ENCODE results near the gene BACH2.
"Not testable (repeated sequence)": the region's sequence is repeated elsewhere in the genome, so short reads cannot be mapped to it uniquely, and the experiment has no call there.

Gene BACH2

DNA sequence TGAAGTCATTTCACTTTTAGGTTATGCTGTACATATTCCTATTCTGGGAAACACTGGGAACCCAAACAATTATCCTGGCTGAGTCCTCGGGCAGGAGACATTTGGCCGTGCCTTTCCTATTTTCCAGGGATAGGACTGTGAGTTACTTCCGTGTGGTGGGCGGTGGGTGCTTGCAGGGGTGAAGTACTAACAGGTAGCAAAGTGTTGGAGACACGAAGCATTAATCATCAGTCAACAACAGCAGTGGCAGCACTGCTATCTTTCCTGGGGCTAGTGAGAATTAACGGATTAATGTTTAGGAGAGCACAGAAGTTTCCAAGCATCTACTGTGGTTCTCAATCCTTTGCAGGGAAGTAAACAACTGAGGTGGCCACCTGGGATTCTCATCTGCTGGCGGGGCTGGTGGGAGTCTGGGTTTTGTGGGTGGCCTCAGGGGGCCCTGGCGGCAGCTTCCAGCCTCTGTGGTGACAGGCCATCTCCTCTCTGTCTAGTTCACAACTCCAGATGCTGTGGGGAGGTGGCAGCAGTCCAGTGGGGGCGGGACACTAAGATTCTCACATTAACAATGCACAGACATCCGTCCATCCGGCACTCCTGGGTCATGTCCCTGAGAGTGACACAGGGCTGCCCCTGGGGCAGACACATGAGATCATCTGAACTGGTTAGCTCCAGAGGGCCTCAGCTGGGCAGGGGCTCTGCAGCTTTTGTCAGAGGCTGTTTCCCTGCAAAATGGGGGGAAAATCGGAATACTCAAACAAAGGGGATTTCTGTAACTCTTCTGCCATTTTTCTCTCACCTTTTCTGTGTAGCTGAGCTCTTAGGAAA is 311.5 kb downstream of the BACH2 start:
- in situ Hi-C loops (cut with MboI; ENCODE audit: low sequenced_read_pairs), result no loop called here

- in situ Hi-C loops (cut with MboI; ENCODE audit: low sequenced_read_pairs), result no loop called here
Measured at GRCh38 chr6:89980353-89980752, 316.3 kb downstream of the BACH2 start.

GRCh38 chr6:89979481-89980119 is 317.0 kb downstream of the BACH2 start:
- in situ Hi-C loops (cut with MboI; ENCODE audit: low sequenced_read_pairs), result no loop called here

- in situ Hi-C loops (cut with MboI; ENCODE audit: low sequenced_read_pairs), result no loop called here
Measured at GRCh38 chr6:89978749-89979145, 317.9 kb downstream of the BACH2 start.

GRCh38 chr6:89977808-89978748 is 318.6 kb downstream of the BACH2 start:
- in situ Hi-C loops (cut with MboI; ENCODE audit: low sequenced_read_pairs), result no loop called here

DNA sequence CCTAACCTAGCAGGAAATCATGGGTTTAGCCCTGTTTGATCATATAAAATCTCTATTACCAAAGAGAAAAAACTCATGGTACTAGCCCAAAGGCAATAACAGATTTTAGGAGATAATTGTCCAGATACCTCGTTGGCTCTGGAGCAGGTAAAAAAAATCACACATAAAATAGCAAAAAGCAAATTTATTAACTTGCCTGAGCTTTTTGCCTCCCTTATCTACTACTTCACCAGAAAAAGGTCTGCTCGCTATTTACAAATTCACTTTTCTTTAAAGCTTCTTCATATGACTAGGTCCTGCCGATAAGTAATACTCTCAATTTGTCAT is 320.0 kb downstream of the BACH2 start:
- in situ Hi-C loops (cut with MboI; ENCODE audit: low sequenced_read_pairs), result no loop called here

GRCh38 chr6:89975991-89976693 is 320.5 kb downstream of the BACH2 start:
- in situ Hi-C loops (cut with MboI; ENCODE audit: low sequenced_read_pairs), result no loop called here

GRCh38 chr6:89975366-89975765 is 321.3 kb downstream of the BACH2 start:
- in situ Hi-C loops (cut with MboI; ENCODE audit: low sequenced_read_pairs), result no loop called here

DNA sequence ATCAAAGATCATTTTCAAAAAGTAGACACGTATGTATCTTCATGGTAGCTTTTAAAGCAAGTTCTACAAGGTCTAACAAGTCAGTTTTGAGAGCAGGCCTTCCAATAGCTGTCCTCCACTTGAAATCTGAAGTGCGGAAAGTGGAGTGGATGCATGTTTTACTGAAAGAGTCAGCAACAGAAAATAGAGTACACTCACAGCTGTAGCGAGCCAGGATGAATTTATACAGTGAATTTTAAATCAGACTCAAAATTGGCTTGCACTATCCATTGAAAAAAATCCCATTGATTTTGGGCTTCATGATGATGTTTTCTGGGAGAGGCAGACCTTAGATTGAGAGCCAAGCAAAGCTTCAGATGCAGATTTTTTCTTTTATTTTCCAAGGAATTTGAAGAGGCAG is 321.8 kb downstream of the BACH2 start:
- in situ Hi-C loops (cut with MboI; ENCODE audit: low sequenced_read_pairs), result no loop called here

DNA sequence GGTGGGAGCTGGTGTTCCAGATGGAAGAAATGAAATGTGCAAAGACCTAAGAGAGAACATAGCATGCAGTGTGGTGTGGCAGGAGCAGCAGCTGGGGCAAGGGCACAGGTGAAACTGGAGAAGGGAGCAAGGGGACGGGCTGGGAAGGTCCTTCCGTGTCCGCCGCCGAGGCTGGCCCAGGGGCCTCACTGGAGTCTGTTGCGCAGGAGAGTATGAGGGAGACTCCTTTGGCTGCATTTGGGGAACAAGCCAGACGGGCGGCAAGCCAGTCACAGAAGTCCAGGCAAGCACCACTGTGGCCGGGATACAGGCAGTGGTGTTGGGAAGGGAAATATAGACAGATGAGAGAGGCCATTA is 324.6 kb downstream of the BACH2 start:
- in situ Hi-C loops (cut with MboI; ENCODE audit: low sequenced_read_pairs), result no loop called here

GRCh38 chr6:89971338-89972024 is 325.2 kb downstream of the BACH2 start:
- in situ Hi-C loops (cut with MboI; ENCODE audit: low sequenced_read_pairs), result not testable (repeated sequence)

- in situ Hi-C loops (cut with MboI; ENCODE audit: low sequenced_read_pairs), result no loop called here
Measured at GRCh38 chr6:89970609-89971337, 325.9 kb downstream of the BACH2 start.

GRCh38 chr6:89970072-89970471 is 326.6 kb downstream of the BACH2 start:
- in situ Hi-C loops (cut with MboI; ENCODE audit: low sequenced_read_pairs), result no loop called here

DNA sequence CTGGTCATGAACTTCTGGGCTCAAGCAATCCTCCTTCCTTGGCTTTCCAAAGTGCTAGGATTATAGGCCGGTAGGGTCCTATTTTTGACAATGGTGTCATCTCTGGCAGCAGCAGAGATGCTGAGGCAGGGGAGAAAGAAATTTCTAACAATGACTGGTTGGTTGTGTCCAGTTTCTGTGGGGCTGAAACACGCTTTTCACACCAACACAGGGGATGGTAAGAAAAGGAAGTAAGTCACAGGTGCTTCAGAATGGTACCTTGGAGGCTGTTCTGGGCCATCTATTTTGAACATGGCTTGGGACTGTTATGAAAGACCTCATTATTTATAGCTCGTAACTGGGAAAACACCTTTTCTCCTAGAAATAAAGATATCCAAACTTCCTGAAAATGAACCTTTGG is 329.7 kb downstream of the BACH2 start:
- in situ Hi-C loops (cut with MboI; ENCODE audit: low sequenced_read_pairs), result no loop called here

DNA sequence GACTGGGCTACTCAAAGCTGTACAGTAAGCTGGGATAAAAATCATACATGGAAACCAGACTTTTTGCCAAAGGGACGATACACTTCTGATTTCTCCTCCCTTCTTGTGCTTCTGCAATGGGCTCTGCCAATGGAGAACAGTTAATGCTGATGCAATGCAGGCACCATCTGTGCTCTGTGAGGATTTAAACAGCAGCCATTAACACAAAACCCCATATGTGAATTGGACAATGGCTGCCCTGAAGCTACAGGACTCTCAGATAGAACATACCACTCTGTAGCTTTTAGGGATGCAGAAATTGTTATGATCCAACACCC is 330.5 kb downstream of the BACH2 start:
- in situ Hi-C loops (cut with MboI; ENCODE audit: low sequenced_read_pairs), result no loop called here

GRCh38 chr6:89965441-89966227 is 331.0 kb downstream of the BACH2 start:
- in situ Hi-C loops (cut with MboI; ENCODE audit: low sequenced_read_pairs), result no loop called here

- in situ Hi-C loops (cut with MboI; ENCODE audit: low sequenced_read_pairs), result no loop called here
Measured at GRCh38 chr6:89963391-89963790, 333.3 kb downstream of the BACH2 start.

DNA sequence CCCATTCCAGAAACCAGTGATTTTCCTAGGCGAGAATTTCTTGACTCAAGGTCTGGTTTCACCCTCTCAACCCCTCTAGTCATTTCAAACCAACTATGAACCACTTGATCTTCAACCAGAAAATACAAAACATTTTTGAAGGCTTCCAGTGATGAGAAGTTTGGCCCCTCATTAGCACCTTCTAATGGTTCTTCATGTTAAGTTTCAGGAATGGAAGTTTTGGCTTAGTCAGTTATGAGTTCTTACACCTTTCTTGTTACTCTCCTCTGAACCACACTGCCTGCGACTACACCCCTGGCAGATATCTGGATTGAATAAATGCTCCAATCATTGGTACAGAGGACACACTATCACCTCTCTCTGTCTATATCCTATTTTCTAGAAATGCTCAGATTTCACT is 335.2 kb downstream of the BACH2 start:
- in situ Hi-C loops (cut with MboI; ENCODE audit: low sequenced_read_pairs), result no loop called here

DNA sequence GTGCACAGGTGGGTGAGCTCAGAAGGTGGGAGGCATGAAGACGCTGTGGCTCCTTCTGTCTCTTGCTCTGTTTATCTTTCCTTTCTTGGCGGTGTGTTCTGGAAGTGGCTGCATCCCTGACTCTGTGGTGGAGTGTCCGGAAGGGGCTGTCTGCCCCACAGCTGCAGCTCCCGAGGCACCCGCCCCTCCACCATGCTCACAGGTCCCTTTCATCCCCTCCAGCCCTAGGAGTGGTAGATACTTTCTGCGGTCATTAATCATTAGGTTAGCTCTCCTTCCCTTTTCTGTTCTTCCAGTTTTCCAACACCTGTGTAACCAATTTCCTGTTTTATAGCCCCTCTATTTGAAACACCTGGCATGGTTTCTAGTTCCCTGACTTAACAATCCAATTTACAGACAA is 336.8 kb downstream of the BACH2 start:
- in situ Hi-C loops (cut with MboI; ENCODE audit: low sequenced_read_pairs), result no loop called here
